Measurements from ENCODE around the gene SLC7A4. TPM values are rescaled to one million over a fixed set of nuclear protein-coding genes. Genes with fewer than 3 reads are reported as not detected.

The SLC7A4 gene
- total RNA-seq, 1 donor from 2014 or later, result 0.93 TPM

DNA sequence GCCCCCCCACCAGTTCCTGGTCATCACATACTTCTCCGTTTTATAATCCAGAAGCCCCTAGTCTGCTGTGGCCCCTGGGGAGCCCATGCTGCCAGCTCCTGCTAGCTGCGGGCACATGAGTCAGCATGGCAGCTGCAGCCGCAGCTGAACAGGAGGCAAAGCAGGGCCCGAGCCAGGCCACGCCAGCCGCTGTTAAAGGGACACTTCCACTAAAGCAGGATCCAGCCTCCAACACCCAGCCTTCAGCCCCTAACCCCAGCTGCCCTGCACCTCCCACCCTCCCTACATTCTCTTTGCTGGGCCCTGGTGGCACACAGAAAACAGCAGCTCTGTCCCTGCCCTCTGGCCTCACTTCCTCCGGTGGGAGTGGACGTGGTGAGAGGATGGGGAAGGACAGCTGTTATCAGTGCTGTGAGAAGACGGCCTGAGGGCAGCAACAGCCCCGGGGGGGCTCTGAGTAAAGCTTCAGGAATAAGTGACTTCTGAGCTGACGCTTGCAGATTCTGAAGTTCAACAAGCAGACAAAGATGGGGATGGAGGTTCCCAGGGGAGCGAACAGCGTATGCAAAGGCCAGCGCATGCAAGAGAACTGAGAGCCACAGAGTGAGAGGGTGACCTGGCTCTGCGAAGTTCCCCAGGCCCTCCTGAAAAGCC, 12.7 kb upstream of the SLC7A4 start:
- H3K4me3 Mint-ChIP-seq (ENCODE audit: unreplicated experiment), result peak overlapping the region; percentile 96
- H3K9me3 ChIP-seq (ENCODE audit: insufficient read depth, low read depth, low read length), result no peaks in the 10 kb centered on the region
- H3K27me3 ChIP-seq (ENCODE audit: insufficient read depth, low read length), result no peaks in the 10 kb centered on the region
- H3K9ac ChIP-seq (ENCODE audit: low read length), result peak overlapping the region; percentile 80
- H3K27ac Mint-ChIP-seq (ENCODE audit: unreplicated experiment), result peak overlapping the region; percentile 95
- peaks cover 25% of the 10 kb centered on the region for H3K4me1 Mint-ChIP-seq (ENCODE audit: low read depth, unreplicated experiment)
- no peaks in the 10 kb centered on the region for H4K20me1 ChIP-seq (ENCODE audit: insufficient read depth, low read length)
- peaks cover 2% of the 10 kb centered on the region for H3K36me3 Mint-ChIP-seq (ENCODE audit: low read depth, unreplicated experiment)
- H3K27me3 Mint-ChIP-seq (ENCODE audit: low read depth, unreplicated experiment), result peaks cover 13% of the 10 kb centered on the region
- H2AFZ ChIP-seq (ENCODE audit: low read depth, low read length), result peak overlapping the region; percentile 85
- FAIRE-seq (no peak), DNase-seq (ENCODE audit: low read depth) (peak; percentile 51)
- H3K4me2 ChIP-seq (ENCODE audit: low read length), result peak overlapping the region; percentile 95
- no peaks in the 10 kb centered on the region for H3K36me3 ChIP-seq (ENCODE audit: insufficient read depth, low read length)
- peak overlapping the region; percentile 49 for H3K4me3 ChIP-seq (ENCODE audit: insufficient read depth, low read depth, low read length)
- H3K27ac ChIP-seq (ENCODE audit: low read depth, low read length), result peak overlapping the region; percentile 80
- TF ChIP-seq, protein P1, sequence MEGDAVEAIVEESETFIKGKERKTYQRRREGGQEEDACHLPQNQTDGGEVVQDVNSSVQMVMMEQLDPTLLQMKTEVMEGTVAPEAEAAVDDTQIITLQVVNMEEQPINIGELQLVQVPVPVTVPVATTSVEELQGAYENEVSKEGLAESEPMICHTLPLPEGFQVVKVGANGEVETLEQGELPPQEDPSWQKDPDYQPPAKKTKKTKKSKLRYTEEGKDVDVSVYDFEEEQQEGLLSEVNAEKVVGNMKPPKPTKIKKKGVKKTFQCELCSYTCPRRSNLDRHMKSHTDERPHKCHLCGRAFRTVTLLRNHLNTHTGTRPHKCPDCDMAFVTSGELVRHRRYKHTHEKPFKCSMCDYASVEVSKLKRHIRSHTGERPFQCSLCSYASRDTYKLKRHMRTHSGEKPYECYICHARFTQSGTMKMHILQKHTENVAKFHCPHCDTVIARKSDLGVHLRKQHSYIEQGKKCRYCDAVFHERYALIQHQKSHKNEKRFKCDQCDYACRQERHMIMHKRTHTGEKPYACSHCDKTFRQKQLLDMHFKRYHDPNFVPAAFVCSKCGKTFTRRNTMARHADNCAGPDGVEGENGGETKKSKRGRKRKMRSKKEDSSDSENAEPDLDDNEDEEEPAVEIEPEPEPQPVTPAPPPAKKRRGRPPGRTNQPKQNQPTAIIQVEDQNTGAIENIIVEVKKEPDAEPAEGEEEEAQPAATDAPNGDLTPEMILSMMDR (IDR thresholded peaks at IDR 0.05; ENCODE audit: insufficient read depth, low read depth, low read length), result no peak
- TF ChIP-seq EZH2 (IDR thresholded peaks at IDR 0.05; ENCODE audit: insufficient read depth, low read length), result no peak
- H3K4me1 ChIP-seq (ENCODE audit: insufficient read depth, low read length), result peaks cover 29% of the 10 kb centered on the region
- no peaks in the 10 kb centered on the region for H3K9me3 Mint-ChIP-seq (ENCODE audit: unreplicated experiment)
- no peaks in the 10 kb centered on the region for H3K79me2 ChIP-seq (ENCODE audit: insufficient read depth, low read length)

DNA sequence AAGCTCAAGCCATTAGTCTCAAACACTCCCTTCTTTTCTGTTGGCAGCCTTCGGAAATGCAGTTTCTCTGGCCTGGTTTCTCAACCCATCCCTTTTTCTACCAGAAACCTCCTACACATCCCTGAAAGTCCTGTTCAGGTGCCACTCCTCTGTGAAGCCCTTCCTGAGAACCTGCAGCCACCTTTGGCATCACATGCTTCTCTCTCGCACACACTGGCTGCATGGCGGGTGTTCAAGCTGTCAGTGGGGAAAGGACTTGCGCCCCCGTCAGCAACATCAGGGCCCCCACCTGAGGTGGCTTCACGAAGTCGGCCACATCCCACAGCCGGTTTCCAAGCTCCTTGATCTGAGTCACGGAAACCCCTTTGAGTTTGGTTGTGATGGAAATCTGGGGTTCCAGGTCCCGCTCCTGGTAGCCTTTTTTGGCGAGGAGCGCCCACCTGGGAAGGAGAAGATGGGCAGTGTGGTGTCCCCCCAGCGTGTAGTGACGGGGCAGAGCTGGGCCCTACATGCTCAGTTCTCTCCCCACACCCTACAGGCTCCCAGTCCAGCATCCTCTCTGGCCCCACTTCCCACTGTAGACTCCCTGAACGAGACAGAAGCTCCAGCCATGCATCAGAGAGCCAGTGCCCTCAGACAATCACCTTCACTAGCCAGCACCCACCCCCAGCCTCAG, 11.6 kb upstream of the SLC7A4 start:
- Histone ChIP-seq H2AFZ (ENCODE audit: low read depth, low read length) (no peak overlapping the region), H3K4me2 (ENCODE audit: low read length) (peak overlapping the region; percentile 95), H3K27ac (ENCODE audit: low read depth, low read length) (peak overlapping the region; percentile 26), H3K4me3 (ENCODE audit: insufficient read depth, low read depth, low read length) (no peak overlapping the region), H3K4me1 (ENCODE audit: insufficient read depth, low read length) (peaks cover 30% of the 10 kb centered on the region), H3K9ac (ENCODE audit: low read length) (peak overlapping the region; percentile 31), H3K36me3 (ENCODE audit: insufficient read depth, low read length) (no peaks in the 10 kb centered on the region), H3K79me2 (ENCODE audit: insufficient read depth, low read length) (no peaks in the 10 kb centered on the region), H3K9me3 (ENCODE audit: insufficient read depth, low read depth, low read length) (no peaks in the 10 kb centered on the region), H3K27me3 (ENCODE audit: insufficient read depth, low read length) (no peaks in the 10 kb centered on the region), H4K20me1 (ENCODE audit: insufficient read depth, low read length) (no peaks in the 10 kb centered on the region)
- H3K36me3 Mint-ChIP-seq (ENCODE audit: low read depth, unreplicated experiment), result peaks cover 2% of the 10 kb centered on the region
- H3K27ac Mint-ChIP-seq (ENCODE audit: unreplicated experiment), result peak overlapping the region; percentile 47
- H3K27me3 Mint-ChIP-seq (ENCODE audit: low read depth, unreplicated experiment), result peaks cover 11% of the 10 kb centered on the region
- TF ChIP-seq, protein P1 (IDR thresholded peaks at IDR 0.05; ENCODE audit: insufficient read depth, low read depth, low read length), result no peak
- TF ChIP-seq EZH2 (IDR thresholded peaks at IDR 0.05; ENCODE audit: insufficient read depth, low read length), result no peak
- DNase-seq (ENCODE audit: low read depth) (no peak), FAIRE-seq (no peak)
- H3K4me3 Mint-ChIP-seq (ENCODE audit: unreplicated experiment), result no peak overlapping the region
- no peaks in the 10 kb centered on the region for H3K9me3 Mint-ChIP-seq (ENCODE audit: unreplicated experiment)
- H3K4me1 Mint-ChIP-seq (ENCODE audit: low read depth, unreplicated experiment), result peaks cover 29% of the 10 kb centered on the region

Data from astrocyte (in vitro differentiated cells and primary cell).